Esophagus squamous epithelium (tissue), 4 donors: Measurements from ENCODE around the gene CFL1.

Experiments used
- CTCF ChIP-seq, 6 experiments: fragments of 450-650 bp in 4 of 6; fragments of 200-600 bp in 2 of 6; sonication (generic) in 2 of 6; IDR thresholded peaks; one replicate each; pipeline ENCODE4 v1.5.1; 2016 to 2019; ENCODE audit warnings: antibody characterized with exemption in 6 of 6, mild to moderate bottlenecking in 4 of 6, moderate library complexity in 4 of 6
- POLR2A ChIP-seq, 4 donors: fragments of 450-650 bp; IDR thresholded peaks; one replicate each; pipeline ENCODE4 v1.6.1; 2017; ENCODE audit warnings: antibody characterized with exemption in 4 of 4, mild to moderate bottlenecking in 4 of 4, moderate library complexity in 3 of 4

GRCh38 chr11:65814986-65815565 is 42.9 kb downstream of the CFL1 start:
- TF ChIP-seq POLR2A (IDR thresholded peaks at IDR 0.05), result no peak
- no peak for TF ChIP-seq CTCF (IDR thresholded peaks at IDR 0.05)
